Activated T-helper 1 cell treated with Interleukin-2 at 50 U/mL for 16 hours (primary cell): ENCODE results near the gene MARCHF6.
"Not testable (repeated sequence)": the region's sequence is repeated elsewhere in the genome, so short reads cannot be mapped to it uniquely, and the experiment has no call there.

Experiments used
- DNase-seq: peaks from one replicate; pipeline ENCODE4 v3.0.0-alpha.2; 2020; ENCODE audit warnings: low read depth

The MARCHF6 gene

GRCh38 chr5:10324518-10325370 is 28.8 kb upstream of the MARCHF6 start:
- no peak for DNase-seq

GRCh38 chr5:10328323-10328722 is 25.2 kb upstream of the MARCHF6 start:
- DNase-seq = no peak

GRCh38 chr5:10329446-10329819 is 24.1 kb upstream of the MARCHF6 start:
- no peak for DNase-seq

- no peak for DNase-seq
Measured at GRCh38 chr5:10329820-10330481, 23.5 kb upstream of the MARCHF6 start.

GRCh38 chr5:10330511-10331230 is 22.8 kb upstream of the MARCHF6 start:
- DNase-seq = no peak

GRCh38 chr5:10331341-10331796 is 22.1 kb upstream of the MARCHF6 start:
- no peak for DNase-seq

- DNase-seq = no peak
Measured at GRCh38 chr5:10332301-10332700, 21.2 kb upstream of the MARCHF6 start.

- no peak for DNase-seq
Measured at GRCh38 chr5:10333154-10334006, 20.1 kb upstream of the MARCHF6 start.

- no peak for DNase-seq
Measured at GRCh38 chr5:10334831-10335230, 18.7 kb upstream of the MARCHF6 start.

GRCh38 chr5:10335711-10336470 is 17.6 kb upstream of the MARCHF6 start:
- no peak for DNase-seq

- DNase-seq = no peak
Measured at GRCh38 chr5:10337107-10337506, 16.4 kb upstream of the MARCHF6 start.

- no peak for DNase-seq
Measured at GRCh38 chr5:10337986-10338385, 15.5 kb upstream of the MARCHF6 start.

GRCh38 chr5:10338686-10339057 is 14.8 kb upstream of the MARCHF6 start:
- DNase-seq = no peak

GRCh38 chr5:10339058-10339811 is 14.3 kb upstream of the MARCHF6 start:
- DNase-seq = no peak

- no peak for DNase-seq
Measured at GRCh38 chr5:10339958-10340357, 13.5 kb upstream of the MARCHF6 start.

GRCh38 chr5:10343486-10343885 is 10.0 kb upstream of the MARCHF6 start:
- no peak for DNase-seq

- not testable (repeated sequence) for DNase-seq
Measured at GRCh38 chr5:10344461-10345106, 8.9 kb upstream of the MARCHF6 start.

- no peak for DNase-seq
Measured at GRCh38 chr5:10348258-10348657, 5.2 kb upstream of the MARCHF6 start.

GRCh38 chr5:10351199-10351905 is 2.1 kb upstream of the MARCHF6 start:
- DNase-seq = no peak
